Peyer's patch (tissue), 4 donors: Measurements from ENCODE around the gene PIP5K1C.

ENCODE experiments used
- CTCF ChIP-seq, 6 experiments: fragments of 450-650 bp in 4 of 6; fragments of 200-600 bp in 2 of 6; sonication (generic) in 1 of 6; IDR thresholded peaks; one replicate each; pipeline ENCODE4 v1.5.1; 2017 to 2019; ENCODE audit warnings: antibody characterized with exemption in 6 of 6, mild to moderate bottlenecking in 3 of 6, moderate library complexity in 1 of 6
- POLR2A ChIP-seq, 2 donors: fragments of 450-650 bp; IDR thresholded peaks; one replicate each; pipeline ENCODE4 v1.5.1; 2017; ENCODE audit warnings: antibody characterized with exemption in 2 of 2, mild to moderate bottlenecking in 2 of 2, moderate library complexity in 2 of 2

GRCh38 chr19:3721887-3722442, 21.7 kb upstream of the PIP5K1C start:
- TF ChIP-seq CTCF (IDR thresholded peaks at IDR 0.05) (no peak), POLR2A (IDR thresholded peaks at IDR 0.05) (no peak)
